Measurements from ENCODE around the gene SEC23A. TPM values are rescaled to one million over a fixed set of nuclear protein-coding genes. Genes with fewer than 3 reads are reported as not detected.
"Not testable (repeated sequence)": the region's sequence is repeated elsewhere in the genome, so short reads cannot be mapped to it uniquely, and the experiment has no call there.

SEC23A gene
- total RNA-seq, 4 donors from 2014 or later = 230 to 306 (median 249) TPM

- H3K4me1 ChIP-seq = peaks cover 0 to 27% (median 0%) of the 10 kb centered on the region in 3 donors
- no peaks in the 10 kb centered on the region for H3K27me3 ChIP-seq
- peak overlapping the region in 2 of 4 donors; percentile 66 for H3K27ac ChIP-seq
- ATAC-seq = no peak
- no peak for TF ChIP-seq POLR2A (IDR thresholded peaks at IDR 0.05)
- TF ChIP-seq EP300 (IDR thresholded peaks at IDR 0.05) = no peak
- no peak for TF ChIP-seq POLR2AphosphoS5 (IDR thresholded peaks at IDR 0.05)
- no peak for TF ChIP-seq CTCF (IDR thresholded peaks at IDR 0.05)
- H3K4me3 ChIP-seq = no peak overlapping the region
- 33 to 40% methylated on average over 1 of the region's 1 CpG for WGBS, 2 donors (ENCODE audit: low coverage in 1 of 2)
- peaks cover 0 to 88% of the 10 kb centered on the region in 2 donors for H3K36me3 ChIP-seq
- no peaks in the 10 kb centered on the region for H3K9me3 ChIP-seq
Observed at GRCh38 chr14:39138440-39138839, 35.4 kb upstream of the SEC23A start.

GRCh38 chr14:39137835-39138234 is 34.8 kb upstream of the SEC23A start:
- peaks cover 0 to 27% (median 0%) of the 10 kb centered on the region in 3 donors for H3K4me1 ChIP-seq
- 90 to 97% methylated on average over 5 to 8 of the region's 8 CpGs for WGBS, 2 donors (ENCODE audit: low coverage in 1 of 2)
- peaks cover 0 to 86% of the 10 kb centered on the region in 2 donors for H3K36me3 ChIP-seq
- H3K27me3 ChIP-seq, H3K4me3 ChIP-seq, H3K9me3 ChIP-seq, ATAC-seq: not testable (repeated sequence)
- peak overlapping the region; percentile 8 to 66 (median 39) for H3K27ac ChIP-seq

GRCh38 chr14:39122330-39123138 is 19.5 kb upstream of the SEC23A start:
- 74 to 79% methylated on average over 3 of the region's 3 CpGs for WGBS, 2 donors (ENCODE audit: low coverage in 1 of 2)
- Histone ChIP-seq H3K36me3 (peaks cover 0 to 98% of the 10 kb centered on the region in 2 donors), H3K27ac (no peak overlapping the region), H3K9me3 (no peaks in the 10 kb centered on the region), H3K27me3 (no peaks in the 10 kb centered on the region), H3K4me3 (no peak overlapping the region), H3K4me1 (no peaks in the 10 kb centered on the region)
- ATAC-seq = no peak
- TF ChIP-seq EP300 (IDR thresholded peaks at IDR 0.05) (no peak), CTCF (IDR thresholded peaks at IDR 0.05) (no peak), POLR2A (IDR thresholded peaks at IDR 0.05) (no peak), POLR2AphosphoS5 (IDR thresholded peaks at IDR 0.05) (no peak)

GRCh38 chr14:39114073-39114838 is 11.2 kb upstream of the SEC23A start, which contains the start of gene GEMIN2:
GEMIN2 (plus strand) TSS chr14:39114323; CDS start chr14:39114339, 16 bp downstream.
- 0 to 2% methylated on average over 23 of the region's 40 CpGs for WGBS, 2 donors (ENCODE audit: low coverage in 1 of 2)
- no peak for TF ChIP-seq CTCF (IDR thresholded peaks at IDR 0.05)
- TF ChIP-seq POLR2A (IDR thresholded peaks at IDR 0.05) = peak in 1 of 2 donors; percentile 32
- TF ChIP-seq EP300 (IDR thresholded peaks at IDR 0.05) = no peak
- peak; percentile 49 for TF ChIP-seq POLR2AphosphoS5 (IDR thresholded peaks at IDR 0.05)
- peak within 1 kb of the TSS; percentile 82 to 89 (median 87) for H3K27ac ChIP-seq
- H3K9me3 ChIP-seq = no peaks in the 10 kb centered on the region
- peaks cover 0 to 21% (median 6%) of the 10 kb centered on the region in 3 donors for H3K4me1 ChIP-seq
- no peaks in the 10 kb centered on the region for H3K27me3 ChIP-seq
- H3K36me3 ChIP-seq = peaks cover 0 to 26% of the 10 kb centered on the region in 2 donors
- peak within 1 kb of the TSS; percentile 61 to 100 for H3K4me3 ChIP-seq
- peak; percentile 98 for ATAC-seq

GRCh38 chr14:39113685-39114072 is 10.6 kb upstream of the SEC23A start:
- H3K4me3 ChIP-seq = peak overlapping the region; percentile 61 to 100
- H3K27ac ChIP-seq = peak overlapping the region; percentile 82 to 89 (median 87)
- H3K36me3 ChIP-seq = peaks cover 0 to 20% of the 10 kb centered on the region in 2 donors
- peaks cover 0 to 21% (median 6%) of the 10 kb centered on the region in 3 donors for H3K4me1 ChIP-seq
- TF ChIP-seq POLR2A (IDR thresholded peaks at IDR 0.05) (no peak), CTCF (IDR thresholded peaks at IDR 0.05) (no peak), POLR2AphosphoS5 (IDR thresholded peaks at IDR 0.05) (no peak), EP300 (IDR thresholded peaks at IDR 0.05) (no peak)
- no peak for ATAC-seq
- no peaks in the 10 kb centered on the region for H3K9me3 ChIP-seq
- no peaks in the 10 kb centered on the region for H3K27me3 ChIP-seq
- 64 to 75% methylated on average over 3 of the region's 3 CpGs for WGBS, 2 donors (ENCODE audit: low coverage in 1 of 2)
